HepG2 (cell line): Measurements from ENCODE around the gene HK3. TPM values are rescaled to one million over a fixed set of nuclear protein-coding genes. Genes with fewer than 3 reads are reported as not detected.

Experiments
- ATAC-seq: fragments of 200-7000 bp; cut with Tn5 transposase; 3 replicates; pipeline ENCODE4 v1.9.1; 2020; ENCODE audit warnings: mild to moderate bottlenecking, moderate library complexity
- BruUV-seq: library from RNA; stranded (reverse); fragments of 400-500 nt; replicated peaks from 2 replicates; lab custom pipeline; 2021; lab: Mats Ljungman, UMichigan
- CTCF ChIA-PET: fragments of 300-600 bp; formaldehyde crosslinking; extraction: SDS; loops from one replicate; lab custom pipeline; 2021; ENCODE audit warnings: low total read pairs, inconsistent platforms, low intra/inter-chr PET ratio; lab: Yijun Ruan, JAX
- POLR2A ChIA-PET: fragments of 350-600 bp; sonication (Branson Sonifier 250); formaldehyde crosslinking; loops from one replicate; lab custom pipeline; 2020; ENCODE audit warnings: antibody characterized with exemption, inconsistent platforms; lab: Yijun Ruan, JAX
- DNase-seq: peaks from one replicate; pipeline ENCODE4 v3.0.0-alpha.2; 2015; ENCODE audit warnings: low spot score
- FAIRE-seq: peaks from 3 replicates; lab custom pipeline; 2011; peaks lifted over from hg19 to GRCh38; lab: Jason Lieb, UNC
- H2AFZ ChIP-seq: one replicate; pipeline ENCODE4 v1.6.1; 2011; ENCODE audit warnings: low read length, inconsistent platforms
- H3K27ac ChIP-seq: fragments of 300-600 bp; 3 replicates; pipeline ENCODE4 v1.8.0; 2011; ENCODE audit warnings: mixed run types, mild to moderate bottlenecking, mixed read lengths, low read length, inconsistent platforms; ENCODE audit not compliant: insufficient read depth; ENCODE audit errors: extremely low read length
- H3K27me3 ChIP-seq, 2 experiments: fragments of 200-600 bp in 1 of 2; 2 replicates in 1 of 2; 3 replicates in 1 of 2; pipeline versions ENCODE4 v1.6.0 to v1.8.0; 2011; ENCODE audit warnings: low read length in 2 of 2, mild to moderate bottlenecking in 2 of 2, moderate library complexity in 2 of 2, inconsistent platforms in 1 of 2; ENCODE audit not compliant: insufficient read depth in 2 of 2, control insufficient read depth in 1 of 2
- H3K36me3 ChIP-seq, 2 experiments: fragments of 200-600 bp in 1 of 2; replicated peaks in 1 of 2; 2 replicates in 1 of 2; 3 replicates in 1 of 2; pipeline versions ENCODE4 v1.5.1 to v1.8.0; 2011; ENCODE audit warnings: low read length in 2 of 2, inconsistent platforms in 1 of 2; ENCODE audit not compliant: insufficient read depth in 2 of 2, control insufficient read depth in 1 of 2
- H3K4me1 ChIP-seq: 2 replicates; pipeline ENCODE4 v1.5.1; 2012; ENCODE audit warnings: low read length, inconsistent platforms; ENCODE audit not compliant: insufficient read depth
- H3K4me2 ChIP-seq: 2 replicates; pipeline ENCODE4 v1.6.0; 2011; ENCODE audit warnings: low read depth, low read length, inconsistent platforms
- H3K4me3 ChIP-seq, 3 experiments: fragments of 200-600 bp in 1 of 3; sonication (generic), shearing (Covaris generic) in 1 of 3; replicated peaks in 1 of 3; 2 replicates each; pipeline ENCODE4 v1.5.1; 2011 to 2016; ENCODE audit warnings: low read length in 3 of 3, inconsistent platforms in 2 of 3, low read depth in 2 of 3, mild to moderate bottlenecking in 2 of 3, control low read depth in 1 of 3, mixed read lengths in 1 of 3; ENCODE audit not compliant: insufficient read depth in 1 of 3
- H3K79me2 ChIP-seq: one replicate; pipeline ENCODE4 v1.6.1; 2011; ENCODE audit warnings: low read length, inconsistent platforms; ENCODE audit not compliant: insufficient read depth
- H3K9ac ChIP-seq: 2 replicates; pipeline ENCODE4 v1.6.0; 2011; ENCODE audit warnings: mild to moderate bottlenecking, low read depth, low read length, inconsistent platforms; ENCODE audit not compliant: insufficient read depth
- H3K9me3 ChIP-seq: 2 replicates; pipeline ENCODE4 v1.5.1; 2012; ENCODE audit warnings: mild to moderate bottlenecking, low read length
- H4K20me1 ChIP-seq: 2 replicates; pipeline ENCODE4 v1.6.0; 2011; ENCODE audit warnings: inconsistent platforms, mild to moderate bottlenecking, low read length, moderate library complexity; ENCODE audit not compliant: insufficient read depth
- ZNF44 ChIP-seq: sonication (generic); formaldehyde crosslinking; IDR thresholded peaks from 2 replicates; pipeline ENCODE4 v1.5.1; 2020; ENCODE audit warnings: mild to moderate bottlenecking, missing genetic modification reagents
- ZNF674 ChIP-seq: sonication (generic); formaldehyde crosslinking; IDR thresholded peaks from 2 replicates; pipeline ENCODE4 v1.5.0; 2020; ENCODE audit warnings: low read depth, mild to moderate bottlenecking, missing genetic modification reagents
- ZSCAN25 ChIP-seq: sonication (generic); formaldehyde crosslinking; IDR thresholded peaks from 2 replicates; pipeline ENCODE4 v1.8.0; 2022; ENCODE audit warnings: mild to moderate bottlenecking, missing genetic modification reagents
- ZSCAN5A ChIP-seq: sonication (generic); formaldehyde crosslinking; IDR thresholded peaks from 2 replicates; pipeline ENCODE4 v1.8.0; 2022; ENCODE audit warnings: mild to moderate bottlenecking, missing genetic modification reagents, borderline replicate concordance
- WGBS: methylation state at CpG from one replicate; pipeline ENCODE4 v1.1.6; 2017; ENCODE audit warnings: low lambda C conversion rate; 5-methylcytosine and 5-hydroxymethylcytosine counted together
- in situ Hi-C: cut with HindIII; loops from 2 replicates; pipeline ENCODE4 v1.10.0; 2017; ENCODE audit warnings: low pct_unique_long_range_greater_than_20kb; ENCODE audit not compliant: extremely low pct_ligation_motif_present
- intact Hi-C: fragments of 100-400 bp; cut with micrococcal nuclease; formaldehyde crosslinking; loops from one replicate; pipeline ENCODE4 v1.10.0; 2022; ENCODE audit not compliant: unreplicated experiment
- polyA plus RNA-seq, 8 experiments: library from polyadenylated mRNA; depleted of rRNA in 3 of 8; stranded (reverse) in 7 of 8; unstranded in 1 of 8; fragments of >200 nt; fragmentation: Illumina TruSeq in 4 of 8; extraction: Trizol in 4 of 8; gene quantifications; 2 replicates each; pipeline versions ENCODE4 v1.2.1 to v1.2.3, GENCODE V29; 2011 to 2016; ENCODE audit warnings: low read depth in 4 of 8, missing spikeins in 1 of 8, mixed read lengths in 1 of 8; ENCODE audit not compliant: insufficient read depth in 1 of 8
- total RNA-seq, 5 experiments: library from RNA; depleted of rRNA; stranded (reverse); fragments of >200 nt; fragmentation: Illumina TruSeq; extraction: Trizol; gene quantifications; 2 replicates each; pipeline ENCODE4 v1.2.3, GENCODE V29; 2016; ENCODE audit warnings: low read depth in 1 of 5

Gene HK3
- total and polyA plus RNA-seq, 2 of the 13 experiments (the other 11 are each of a cell fraction or from before 2014, with no cell fraction given): not detected

- H3K4me1 ChIP-seq: 0 out of 2 replicates have a peak, but pooled peaks cover 13% of the 10 kb centered on the region
- no peaks in the 10 kb centered on the region for H4K20me1 ChIP-seq
- no TSS peak for BruUV-seq
- WGBS: 34% methylated on average over 11 of the region's 21 CpGs
- no peak overlapping the region for H3K27ac ChIP-seq
- POLR2A ChIA-PET: no interaction called here
- H3K36me3 ChIP-seq: no peaks in the 10 kb centered on the region
- in situ Hi-C loops (no loop called here), intact Hi-C loops (no loop called here)
- H3K4me2 ChIP-seq: no peak overlapping the region
- no peaks in the 10 kb centered on the region for H3K79me2 ChIP-seq
- no peak for FAIRE-seq
- H3K4me3 ChIP-seq: no peak overlapping the region
- H3K27me3 ChIP-seq: peaks cover 9 to 64% of the 10 kb centered on the region in 2 experiments; a peak in 4 of 5 replicates
- TF ChIP-seq ZNF44: no peak
- H3K9me3 ChIP-seq: no peaks in the 10 kb centered on the region
- CTCF ChIA-PET: no interaction called here
- ATAC-seq: no peak; the same call in 2 of the 3 replicates
- H3K9ac ChIP-seq: no peak overlapping the region
- DNase-seq: no peak
- no peak overlapping the region for H2AFZ ChIP-seq
Observed at GRCh38 chr5:176844706-176845391, 54.3 kb downstream of the HK3 start.

GRCh38 chr5:176844281-176844680 lies 54.9 kb downstream of the HK3 start:
- POLR2A ChIA-PET: no interaction called here
- Histone ChIP-seq H3K79me2 (no peaks in the 10 kb centered on the region), H3K9me3 (no peaks in the 10 kb centered on the region), H3K4me1 (0 out of 2 replicates have a peak, but pooled peaks cover 13% of the 10 kb centered on the region), H3K36me3 (no peaks in the 10 kb centered on the region), H3K9ac (no peak overlapping the region), H2AFZ (no peak overlapping the region), H3K4me3 (no peak overlapping the region), H4K20me1 (no peaks in the 10 kb centered on the region), H3K27ac (no peak overlapping the region), H3K4me2 (no peak overlapping the region), H3K27me3 (peaks cover 9 to 60% of the 10 kb centered on the region in 2 experiments; a peak in 4 of 5 replicates)
- intact Hi-C loops (no loop called here), in situ Hi-C loops (no loop called here)
- CTCF ChIA-PET: no interaction called here
- BruUV-seq: no TSS peak
- DNase-seq: no peak
- TF ChIP-seq ZNF674 (CRISPR knock-in tag) (no peak), ZSCAN25 (CRISPR knock-in tag) (no peak), ZSCAN5A (CRISPR knock-in tag) (no peak)
- 16% methylated on average over 8 of the region's 10 CpGs for WGBS
- no peak for ATAC-seq
- no peak for FAIRE-seq
